ENCODE data around the gene NRDE2.

- TF ChIP-seq SP1 (CRISPR knock-in tag; conservative IDR thresholded peaks at IDR 0.05) (no peak), KAT7 (CRISPR knock-in tag; IDR thresholded peaks at IDR 0.05; ENCODE audit: borderline replicate concordance) (no peak)
Observed at GRCh38 chr14:90348270-90348669, 16.5 kb upstream of the NRDE2 start.
